Adrenal gland (tissue), 12 donors: ENCODE data around the gene SPTLC2. TPM values are rescaled to one million over a fixed set of nuclear protein-coding genes. Genes with fewer than 3 reads are reported as not detected.

Source experiments
- DNase-seq, 7 donors: peaks; one replicate each; pipeline ENCODE4 v3.0.0-alpha.2; 2019 to 2020
- H3K27ac ChIP-seq, 5 donors: fragments of 200-600 bp; sonication (generic) in 4 of 5; 1 replicate in 3 of 5; 2 replicates in 2 of 5; pipeline versions ENCODE4 v1.5.1 to v1.8.0; 2016 to 2020; ENCODE audit warnings: mild to moderate bottlenecking in 1 of 5
- H3K27me3 ChIP-seq: fragments of 200-600 bp; 2 replicates; pipeline ENCODE4 v1.8.0; 2021
- H3K36me3 ChIP-seq, 2 donors: fragments of 200-600 bp; replicated peaks in 1 of 2; 1 replicate in 1 of 2; 2 replicates in 1 of 2; pipeline versions ENCODE4 v1.5.1 to v1.8.0; 2018 to 2022
- H3K4me1 ChIP-seq, 2 donors: fragments of 200-600 bp; replicated peaks in 1 of 2; 1 replicate in 1 of 2; 2 replicates in 1 of 2; pipeline versions ENCODE4 v1.5.1 to v1.8.0; 2018 to 2021
- H3K4me3 ChIP-seq, 4 donors: fragments of 200-600 bp; sonication (generic) in 3 of 4; one replicate each; pipeline ENCODE4 v1.5.1; 2016 to 2018
- H3K9me3 ChIP-seq, 3 donors: fragments of 200-600 bp; sonication (generic) in 1 of 3; replicated peaks in 1 of 3; 1 replicate in 2 of 3; 2 replicates in 1 of 3; pipeline versions ENCODE4 v1.5.1 to v1.8.0; 2016 to 2021
- POLR2A ChIP-seq, 2 donors: fragments of 450-650 bp; IDR thresholded peaks; one replicate each; pipeline ENCODE4 v1.6.1; 2017; ENCODE audit warnings: antibody characterized with exemption in 2 of 2, mild to moderate bottlenecking in 2 of 2, moderate library complexity in 1 of 2
- WGBS, 4 donors: extraction: QIAGEN DNeasy Blood & Tissue Kit in 2 of 4; methylation state at CpG; one replicate each; pipeline versions ENCODE4 v1.1.5 to v1.1.7; 2013 to 2017; 5-methylcytosine and 5-hydroxymethylcytosine counted together
- intact Hi-C, 2 donors: fragments of 100-400 bp; cut with DNase I; formaldehyde crosslinking; loops; one replicate each; pipeline versions ENCODE4 v1.14.1 to v1.15.0; 2022 to 2023
- polyA plus RNA-seq, 3 donors: library from polyadenylated mRNA; stranded (reverse); fragments of 200-250 nt in 2 of 3; fragments of 350-450 nt in 1 of 3; fragmentation: Illumina TruSeq in 1 of 3; extraction: RNeasy Lipid Tissue Mini Kit (QIAGEN cat#74804) in 1 of 3; gene quantifications; one replicate each; pipeline ENCODE4 v1.2.3, GENCODE V29; 2013 to 2014
- total RNA-seq, 9 donors: library from RNA; depleted of rRNA in 4 of 9; stranded (reverse); fragments of >200 nt in 4 of 9; fragments of 120-200 nt in 1 of 9; fragmentation: NEBNext Ultra II Directional in 1 of 9; extraction: Animal tissue kit (Norgen Biotek cat#: 25700) in 1 of 9; gene quantifications; one replicate each; pipeline versions ENCODE4 v1.1.0 to v1.2.4, GENCODE V29; 2013 to 2023
- TF ChIP-seq, protein P1 (sequence below), 6 experiments: fragments of 450-650 bp in 4 of 6; fragments of 200-600 bp in 2 of 6; sonication (generic) in 1 of 6; IDR thresholded peaks; 1 replicate in 5 of 6; 2 replicates in 1 of 6; pipeline versions ENCODE4 v1.5.1 to v1.8.0; 2016 to 2021; ENCODE audit warnings: antibody characterized with exemption in 6 of 6, mild to moderate bottlenecking in 2 of 6, moderate library complexity in 1 of 6
- donor health status: healthy with polysubstance abuse.
- donor health status: Bipolar disorder and iron deficiency.
- donor health status: DM: yes; HTN: yes; CAD: no.
- donor health status: DM: no; HTN: no; CAD: no.
- donor health status: DM: no; HTN: no; CAD: no.
- donor health status: DM: yes; HTN: yes; CAD: no.

SPTLC2 gene
- total and polyA plus RNA-seq, 12 donors: 7.1 to 61.9 (median 35.6) TPM

DNA sequence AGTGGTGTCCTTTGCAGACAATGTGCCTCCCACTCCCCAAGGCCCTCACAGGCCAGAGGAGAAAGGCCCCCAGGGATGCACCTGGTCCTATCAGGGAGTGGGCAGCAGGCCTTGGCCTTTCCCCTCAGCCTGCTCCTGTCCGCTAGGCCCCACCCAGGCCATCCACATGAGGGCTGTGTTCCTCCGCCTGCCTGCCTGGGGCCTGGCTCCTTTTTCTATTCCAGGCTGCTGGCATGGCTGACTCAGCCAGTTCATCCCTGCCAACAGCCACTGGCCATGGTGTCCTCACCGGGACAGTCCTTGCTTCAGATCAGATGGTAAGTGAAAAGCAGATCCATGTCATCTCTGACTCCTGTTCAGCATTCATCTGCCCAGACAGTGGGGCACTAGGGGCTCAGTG is 131.2 kb downstream of the SPTLC2 start:
- peak; percentile 53 to 79 (median 74) for DNase-seq
- TF ChIP-seq POLR2A (IDR thresholded peaks at IDR 0.05): no peak
- TF ChIP-seq, protein P1, sequence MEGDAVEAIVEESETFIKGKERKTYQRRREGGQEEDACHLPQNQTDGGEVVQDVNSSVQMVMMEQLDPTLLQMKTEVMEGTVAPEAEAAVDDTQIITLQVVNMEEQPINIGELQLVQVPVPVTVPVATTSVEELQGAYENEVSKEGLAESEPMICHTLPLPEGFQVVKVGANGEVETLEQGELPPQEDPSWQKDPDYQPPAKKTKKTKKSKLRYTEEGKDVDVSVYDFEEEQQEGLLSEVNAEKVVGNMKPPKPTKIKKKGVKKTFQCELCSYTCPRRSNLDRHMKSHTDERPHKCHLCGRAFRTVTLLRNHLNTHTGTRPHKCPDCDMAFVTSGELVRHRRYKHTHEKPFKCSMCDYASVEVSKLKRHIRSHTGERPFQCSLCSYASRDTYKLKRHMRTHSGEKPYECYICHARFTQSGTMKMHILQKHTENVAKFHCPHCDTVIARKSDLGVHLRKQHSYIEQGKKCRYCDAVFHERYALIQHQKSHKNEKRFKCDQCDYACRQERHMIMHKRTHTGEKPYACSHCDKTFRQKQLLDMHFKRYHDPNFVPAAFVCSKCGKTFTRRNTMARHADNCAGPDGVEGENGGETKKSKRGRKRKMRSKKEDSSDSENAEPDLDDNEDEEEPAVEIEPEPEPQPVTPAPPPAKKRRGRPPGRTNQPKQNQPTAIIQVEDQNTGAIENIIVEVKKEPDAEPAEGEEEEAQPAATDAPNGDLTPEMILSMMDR (IDR thresholded peaks at IDR 0.05): no peak
- H3K4me1 ChIP-seq: no peaks in the 10 kb centered on the region
- 36 to 65% (median 47%) methylated on average over 2 to 3 of the region's 3 CpGs for WGBS, 4 donors
- no peaks in the 10 kb centered on the region for H3K9me3 ChIP-seq
- no peaks in the 10 kb centered on the region for H3K27me3 ChIP-seq
- no peak overlapping the region for H3K27ac ChIP-seq
- no peak overlapping the region for H3K4me3 ChIP-seq
- intact Hi-C loops: no loop called here
- no peaks in the 10 kb centered on the region for H3K36me3 ChIP-seq

DNA sequence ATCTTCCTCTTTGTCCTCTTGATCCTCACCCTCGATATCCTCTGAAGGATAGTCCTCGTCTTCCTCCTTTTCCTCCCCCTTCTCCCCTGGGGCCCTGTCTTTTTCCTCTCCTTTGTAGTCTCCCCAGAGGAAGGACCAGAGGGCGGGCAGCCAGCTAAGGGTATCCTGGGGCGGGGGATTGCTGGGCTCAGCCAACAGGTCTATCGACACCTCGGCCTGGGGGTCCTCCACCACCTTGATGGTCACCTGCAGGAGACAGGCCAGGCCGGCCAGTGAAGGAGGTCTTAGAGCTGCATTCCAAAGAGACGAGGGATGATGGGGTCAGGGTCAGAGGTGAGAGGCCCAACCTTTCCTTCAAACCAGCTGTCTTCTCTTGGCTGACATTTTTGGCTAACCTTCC is 134.0 kb downstream of the SPTLC2 start:
- 70 to 82% (median 78%) methylated on average over 6 to 8 of the region's 8 CpGs for WGBS, 4 donors

DNA sequence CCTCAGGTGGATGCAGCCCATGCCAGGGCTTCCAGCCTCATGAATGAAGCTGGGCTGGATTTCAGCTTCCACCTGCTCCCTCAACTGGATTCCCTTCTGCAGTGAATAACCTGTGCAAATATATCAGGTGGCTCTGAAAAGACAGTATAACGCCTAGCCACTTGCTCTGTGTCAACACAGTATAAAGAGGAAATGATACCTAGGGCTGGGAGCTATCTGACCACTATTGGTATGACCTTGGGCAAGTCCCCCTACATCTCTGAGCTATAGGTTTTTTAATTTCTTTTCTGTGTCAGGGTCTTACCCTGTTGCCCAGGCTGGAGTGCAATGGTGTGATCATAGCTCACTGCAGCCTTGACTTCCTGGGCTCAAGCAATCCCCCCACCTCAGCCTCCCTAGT is 137.6 kb downstream of the SPTLC2 start:
- Histone ChIP-seq H3K9me3 (no peaks in the 10 kb centered on the region), H3K27ac (no peak overlapping the region), H3K27me3 (no peaks in the 10 kb centered on the region), H3K36me3 (no peaks in the 10 kb centered on the region), H3K4me1 (no peaks in the 10 kb centered on the region), H3K4me3 (no peak overlapping the region)
- TF ChIP-seq, protein P1 (IDR thresholded peaks at IDR 0.05): no peak
- TF ChIP-seq POLR2A (IDR thresholded peaks at IDR 0.05): no peak
- no peak for DNase-seq
- 62 to 100% (median 83%) methylated on average over 1 of the region's 1 CpG for WGBS, 4 donors
- intact Hi-C loops: no loop called here

More for the DNA sequence above, 134.0 kb downstream of the SPTLC2 start:
- Histone ChIP-seq H3K27ac (no peak overlapping the region), H3K4me1 (no peaks in the 10 kb centered on the region), H3K36me3 (no peaks in the 10 kb centered on the region), H3K4me3 (no peak overlapping the region), H3K27me3 (no peaks in the 10 kb centered on the region), H3K9me3 (no peaks in the 10 kb centered on the region)
- no peak for TF ChIP-seq POLR2A (IDR thresholded peaks at IDR 0.05)
- TF ChIP-seq, protein P1 (IDR thresholded peaks at IDR 0.05): no peak
- intact Hi-C loops: no loop called here
- DNase-seq: no peak

DNA sequence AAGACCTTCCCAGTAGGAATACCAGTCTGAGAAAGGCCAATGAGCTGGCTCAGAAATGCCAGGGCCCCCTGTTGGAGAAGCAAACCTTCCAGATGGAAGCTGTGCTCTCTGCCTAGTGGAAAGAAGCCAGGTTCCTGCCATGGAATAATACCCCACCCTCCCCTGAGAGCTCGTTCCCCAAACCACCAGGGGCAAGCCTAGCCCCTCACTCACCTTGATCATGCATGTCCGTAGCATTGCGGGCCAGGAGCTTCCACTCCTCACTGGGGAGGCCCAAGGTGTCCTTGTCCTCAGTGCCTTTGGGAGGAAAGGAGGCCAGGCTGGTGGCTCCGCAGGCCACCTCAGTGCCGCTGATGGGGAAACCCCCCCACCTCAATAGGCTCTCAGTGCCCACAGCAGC is 138.4 kb downstream of the SPTLC2 start:
- 79 to 91% (median 86%) methylated on average over 5 of the region's 5 CpGs for WGBS, 4 donors
- no peak overlapping the region for H3K4me3 ChIP-seq
- no peaks in the 10 kb centered on the region for H3K27me3 ChIP-seq
- TF ChIP-seq, protein P1 (IDR thresholded peaks at IDR 0.05): no peak
- no peak for TF ChIP-seq POLR2A (IDR thresholded peaks at IDR 0.05)
- no peak overlapping the region for H3K27ac ChIP-seq
- no peaks in the 10 kb centered on the region for H3K9me3 ChIP-seq
- intact Hi-C loops: no loop called here
- H3K4me1 ChIP-seq: no peaks in the 10 kb centered on the region
- H3K36me3 ChIP-seq: no peaks in the 10 kb centered on the region
- no peak for DNase-seq
